Activated CD8-positive, alpha-beta memory T cell treated with anti-CD3 and anti-CD28 coated beads, Interleukin-2, amount 50 U/mL, for 1 hour (primary cell): ENCODE data around the gene LAMA5.

Experiments
- DNase-seq: peaks from one replicate; pipeline ENCODE4 v3.0.0-alpha.2; 2020; ENCODE audit errors: extremely low read depth

LAMA5 gene

DNA sequence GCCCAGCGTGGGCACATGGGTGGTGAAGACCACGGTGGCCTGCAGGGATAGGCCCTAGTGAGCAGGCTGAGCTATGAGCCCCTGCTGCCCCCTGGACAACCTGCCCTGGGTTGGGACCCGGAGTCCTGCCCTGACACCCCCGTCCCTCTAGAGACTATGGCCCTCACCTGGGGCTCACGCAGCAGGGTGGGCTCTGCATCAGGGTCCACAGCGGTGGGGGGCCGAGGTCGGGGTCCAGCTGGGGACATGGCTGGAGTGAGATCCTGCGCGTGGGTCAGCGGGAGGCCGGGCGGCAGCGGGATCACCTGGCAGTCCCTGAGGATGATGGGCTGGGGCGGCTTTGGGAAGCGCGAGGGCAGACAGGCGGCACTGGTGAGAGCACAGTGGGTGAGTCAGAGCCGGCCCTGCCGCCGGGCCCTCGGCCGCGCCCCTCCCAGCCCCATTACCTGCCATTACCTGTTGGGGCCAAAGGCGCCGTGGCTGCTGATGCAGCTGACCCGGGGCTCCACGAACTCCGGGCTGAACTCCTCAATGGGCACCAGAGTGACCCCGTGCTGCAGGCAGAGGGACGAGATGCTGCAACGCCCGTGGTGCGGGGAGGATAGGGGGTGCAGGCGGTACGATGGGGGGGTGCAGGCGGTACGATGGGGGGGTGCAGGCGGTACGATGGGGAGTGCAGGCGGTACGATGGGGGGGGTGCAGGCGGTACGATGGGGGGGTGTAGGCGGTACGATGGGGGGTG lies 36.4 kb downstream of the LAMA5 start:
- no peak for DNase-seq

DNA sequence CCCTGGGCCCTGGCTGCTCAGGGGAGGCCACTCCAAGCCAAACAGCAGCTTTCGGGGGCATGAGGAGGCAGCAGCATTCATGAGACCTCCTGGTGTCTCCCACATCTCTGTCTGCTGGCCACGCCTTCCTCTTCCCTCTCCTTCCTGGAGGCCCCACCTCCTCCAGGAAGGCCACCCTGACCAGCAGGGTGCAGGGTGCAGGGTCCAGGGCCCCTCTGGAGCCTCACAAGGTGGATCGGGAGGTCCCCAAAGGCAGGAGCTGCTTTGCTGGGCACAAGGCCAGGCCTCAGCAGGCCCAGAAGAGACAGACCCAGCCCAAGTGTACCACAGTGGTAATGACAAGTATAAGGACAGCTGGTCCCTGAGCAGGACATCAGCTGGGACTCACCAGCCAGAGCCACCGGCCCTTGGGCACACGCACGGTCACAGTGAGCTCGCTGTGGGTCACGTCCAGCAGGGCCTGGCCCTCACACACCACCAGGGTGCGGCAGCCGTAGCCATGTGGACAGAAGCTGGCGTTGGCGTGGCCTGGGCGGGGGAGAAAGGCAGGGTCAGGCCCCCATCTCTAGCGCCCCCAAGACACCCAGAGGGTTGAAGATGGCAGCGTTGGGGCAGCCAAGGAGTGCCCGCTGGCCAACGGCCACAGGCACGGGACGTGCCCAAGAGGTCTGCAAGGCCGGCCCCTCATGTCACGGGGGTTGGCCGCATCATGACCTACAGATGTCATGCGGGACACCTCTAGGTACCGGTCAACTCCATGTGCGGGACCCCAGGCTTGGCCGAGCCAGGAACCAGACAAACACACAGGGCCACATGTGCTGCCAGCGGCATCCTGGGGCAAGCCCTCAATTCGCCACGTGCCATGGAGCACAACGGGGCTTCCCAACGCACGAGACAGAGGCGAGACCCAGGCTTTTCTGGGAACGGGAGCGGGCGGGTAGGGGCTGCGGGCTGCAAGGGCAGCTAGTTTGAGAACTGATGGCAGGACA lies 37.4 kb downstream of the LAMA5 start:
- DNase-seq, result no peak

DNA sequence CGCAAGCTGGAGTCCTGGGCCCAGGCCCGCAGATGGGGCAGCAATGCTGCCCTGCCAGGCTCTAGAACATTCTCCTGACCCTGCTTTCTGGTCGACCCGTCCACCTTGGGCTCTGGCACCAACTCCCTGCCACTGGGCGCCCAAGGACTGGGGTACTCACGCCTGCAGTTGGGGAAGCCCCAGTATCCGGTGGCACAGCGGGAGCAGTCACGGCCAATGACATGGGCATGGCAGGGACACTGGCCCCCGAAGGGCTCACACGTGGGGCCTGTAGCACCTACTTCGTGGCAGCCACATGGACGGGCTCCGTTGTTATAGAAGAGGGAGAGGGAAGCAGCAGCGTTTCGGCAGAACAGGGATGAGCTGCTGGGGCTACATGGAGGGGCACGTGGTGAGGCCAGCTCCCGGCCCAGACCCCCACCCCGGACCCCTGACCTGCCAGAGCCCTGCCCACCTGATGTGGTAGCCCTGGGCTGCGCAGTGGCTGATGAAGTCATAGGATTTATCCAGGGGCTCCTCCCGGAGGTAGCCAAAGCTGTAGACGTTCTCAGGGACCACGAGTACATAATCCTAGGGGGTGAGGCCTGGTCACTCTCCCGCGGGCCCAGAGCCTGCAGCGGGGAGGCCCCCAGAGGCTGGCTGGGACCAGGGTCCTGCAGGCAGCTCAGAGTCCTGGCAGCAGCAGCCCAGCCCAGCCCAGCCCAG lies 38.3 kb downstream of the LAMA5 start:
- no peak for DNase-seq

DNA sequence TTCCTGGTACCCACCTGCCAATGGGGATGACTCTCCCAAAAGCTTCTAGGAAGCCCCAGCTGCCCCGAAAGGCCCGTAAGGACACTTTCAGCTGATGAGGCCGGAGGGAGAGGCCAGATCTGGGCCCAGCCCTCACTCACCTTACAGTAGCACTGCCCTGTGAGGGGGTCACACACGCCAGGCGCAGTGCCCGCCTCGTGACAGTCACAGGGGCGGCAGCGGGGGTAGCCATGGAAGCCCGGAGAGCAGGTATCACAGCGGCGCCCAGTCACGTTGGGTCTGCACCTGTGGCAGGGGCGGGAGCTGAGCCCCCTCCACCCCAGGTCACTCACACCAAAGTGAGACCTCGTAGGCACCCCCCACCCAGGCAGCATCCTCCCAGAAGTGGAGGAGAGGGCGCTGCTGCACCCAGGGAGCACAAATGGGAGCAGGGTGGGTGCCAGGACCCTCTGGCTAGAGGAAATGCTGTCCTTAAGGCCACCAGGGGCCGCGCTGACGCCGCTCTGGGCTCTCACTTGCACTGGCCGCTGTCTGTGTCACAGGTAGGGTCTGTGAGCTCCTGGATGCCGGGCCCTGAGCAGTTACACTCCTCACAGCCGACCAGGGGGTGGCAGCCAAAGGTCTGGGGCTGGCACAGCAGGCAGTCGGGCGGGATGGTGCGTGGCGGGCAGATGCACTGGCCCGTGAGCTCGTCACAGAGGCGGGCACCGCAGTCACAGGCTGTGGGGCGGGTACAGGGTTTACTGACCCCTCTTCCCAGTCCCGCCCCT lies 39.2 kb downstream of the LAMA5 start:
- DNase-seq, result no peak

DNA sequence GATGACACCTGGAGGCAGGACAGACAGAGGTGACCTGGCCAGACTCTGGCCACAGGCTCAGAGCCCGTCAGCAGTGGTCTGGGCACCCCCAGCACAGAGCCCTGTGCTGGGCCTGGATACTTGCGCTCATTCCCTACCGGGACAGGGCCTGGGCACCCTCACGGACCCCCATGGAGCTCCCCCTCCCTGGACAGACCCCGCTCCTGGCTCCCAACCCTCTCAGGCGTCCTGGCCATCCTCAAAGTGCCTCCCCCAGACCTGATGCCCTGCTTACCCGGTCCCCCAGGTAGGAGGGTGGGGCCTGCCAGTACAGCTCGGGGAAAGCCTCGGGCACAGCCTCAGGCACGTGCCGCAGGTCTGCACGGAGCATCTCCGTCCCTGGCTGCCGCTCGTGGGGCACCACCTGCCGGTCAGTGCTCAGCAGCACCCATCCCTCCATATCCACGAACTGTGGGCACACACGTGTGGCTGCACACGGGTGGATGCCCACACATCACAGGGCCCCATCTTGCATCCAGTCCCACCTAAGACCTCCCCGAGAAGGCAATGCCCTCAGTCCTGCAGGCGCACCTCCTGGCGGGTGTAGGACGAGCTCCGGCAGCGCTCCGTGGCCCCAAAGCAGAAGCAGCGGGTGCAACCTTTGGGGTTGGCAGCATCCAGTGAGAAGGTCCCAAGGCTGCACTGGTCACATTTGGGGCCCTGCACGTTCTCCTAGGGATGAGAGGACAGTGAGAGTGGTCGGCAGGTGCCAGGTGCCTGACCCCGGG lies 40.0 kb downstream of the LAMA5 start:
- no peak for DNase-seq

DNA sequence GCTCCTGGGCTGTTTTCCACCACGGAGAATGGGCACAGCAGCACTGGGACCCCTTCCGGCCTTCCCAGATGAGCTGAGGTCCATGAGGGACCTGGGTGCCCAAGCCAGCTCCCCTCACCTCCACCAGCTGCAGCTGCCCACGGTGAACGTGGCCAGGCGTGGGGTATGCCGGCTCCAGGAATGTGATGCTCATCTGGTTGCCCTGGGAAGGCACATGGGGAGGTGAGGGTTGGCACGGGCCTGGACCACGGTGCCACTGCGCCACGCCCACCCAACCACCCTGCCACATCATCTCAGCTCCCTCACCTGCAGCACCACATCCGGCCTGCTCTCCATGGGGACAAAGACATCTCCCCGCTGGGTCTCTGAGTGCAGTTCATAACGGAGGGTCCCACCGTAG lies 40.6 kb downstream of the LAMA5 start:
- DNase-seq, result no peak

DNA sequence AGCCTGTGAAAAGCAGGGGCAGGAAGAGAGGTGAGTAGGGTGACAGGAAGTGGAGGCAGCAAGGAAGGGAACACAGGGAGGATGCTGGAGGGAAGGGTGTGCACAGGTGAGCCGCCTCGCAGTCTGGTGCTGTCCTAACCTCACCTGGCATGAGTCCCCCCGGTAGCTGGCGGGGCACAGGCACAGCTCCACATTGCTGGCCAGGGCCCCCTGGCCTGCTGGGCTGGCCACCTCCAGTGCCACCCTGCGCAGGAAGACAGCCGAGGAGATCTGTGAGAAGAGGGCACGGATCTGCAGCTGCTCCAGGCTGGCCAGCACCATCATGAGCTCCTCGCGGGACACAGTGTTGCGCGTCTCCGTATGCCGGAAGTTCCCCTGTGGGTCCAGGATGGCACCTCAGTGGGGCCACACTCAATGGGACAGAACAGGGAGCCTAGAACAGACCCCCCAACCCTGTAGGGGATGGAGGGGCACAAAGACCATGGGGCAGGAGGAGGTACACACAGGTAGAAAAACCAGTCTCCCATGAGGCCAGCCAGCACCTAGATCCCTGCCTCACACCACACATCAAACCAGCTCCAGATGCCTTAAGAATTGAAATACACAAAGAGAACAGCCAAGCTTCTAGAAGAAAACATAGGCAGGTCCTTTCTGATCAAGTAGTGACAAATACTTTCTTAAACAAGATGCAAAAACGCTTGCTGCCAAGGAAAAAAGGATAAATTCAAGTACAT lies 41.8 kb downstream of the LAMA5 start:
- no peak for DNase-seq

DNA sequence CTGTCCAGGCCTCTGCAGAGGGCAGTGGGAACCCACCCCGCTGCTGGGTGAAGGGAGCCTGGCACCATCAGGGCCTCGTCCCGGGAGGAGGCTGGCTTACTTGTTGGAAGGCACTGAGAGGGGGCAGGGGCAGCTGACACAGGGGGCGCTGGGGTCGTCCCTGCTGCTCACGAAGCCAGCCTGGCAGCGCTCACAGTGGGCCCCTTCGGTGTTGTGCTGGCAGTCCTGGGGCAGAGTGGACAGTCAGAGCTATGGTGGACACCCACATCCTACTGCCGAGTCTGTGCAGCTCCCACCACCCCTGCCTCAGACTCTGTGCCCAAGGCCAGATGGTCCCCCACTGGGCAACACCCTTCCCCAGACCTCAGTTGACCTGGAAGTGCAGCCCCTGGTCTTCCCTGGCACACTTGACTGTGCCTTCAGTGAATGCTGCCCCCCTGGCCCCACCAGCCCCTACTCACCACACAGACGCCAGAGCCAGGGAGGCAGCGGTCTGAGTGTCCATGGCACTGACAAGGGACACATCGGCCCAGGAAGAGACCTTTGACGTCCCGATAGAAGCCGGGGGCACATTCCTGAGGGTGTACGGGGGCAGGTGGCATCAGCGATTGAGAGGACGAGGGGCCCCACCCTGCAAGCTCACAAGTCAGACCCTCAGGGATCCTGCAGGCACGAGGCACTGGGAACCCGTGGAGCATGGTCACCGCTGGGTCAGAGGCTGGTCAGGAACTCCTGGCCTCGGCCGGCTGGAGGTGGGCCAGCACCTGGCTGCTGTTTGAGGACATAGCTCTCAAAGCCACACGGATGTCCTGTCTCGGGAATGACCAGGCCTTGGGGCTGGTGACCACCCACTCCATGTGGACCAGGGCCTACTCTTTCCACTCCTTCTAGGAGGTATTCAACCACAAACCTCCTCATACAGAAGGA lies 42.9 kb downstream of the LAMA5 start:
- DNase-seq, result no peak

DNA sequence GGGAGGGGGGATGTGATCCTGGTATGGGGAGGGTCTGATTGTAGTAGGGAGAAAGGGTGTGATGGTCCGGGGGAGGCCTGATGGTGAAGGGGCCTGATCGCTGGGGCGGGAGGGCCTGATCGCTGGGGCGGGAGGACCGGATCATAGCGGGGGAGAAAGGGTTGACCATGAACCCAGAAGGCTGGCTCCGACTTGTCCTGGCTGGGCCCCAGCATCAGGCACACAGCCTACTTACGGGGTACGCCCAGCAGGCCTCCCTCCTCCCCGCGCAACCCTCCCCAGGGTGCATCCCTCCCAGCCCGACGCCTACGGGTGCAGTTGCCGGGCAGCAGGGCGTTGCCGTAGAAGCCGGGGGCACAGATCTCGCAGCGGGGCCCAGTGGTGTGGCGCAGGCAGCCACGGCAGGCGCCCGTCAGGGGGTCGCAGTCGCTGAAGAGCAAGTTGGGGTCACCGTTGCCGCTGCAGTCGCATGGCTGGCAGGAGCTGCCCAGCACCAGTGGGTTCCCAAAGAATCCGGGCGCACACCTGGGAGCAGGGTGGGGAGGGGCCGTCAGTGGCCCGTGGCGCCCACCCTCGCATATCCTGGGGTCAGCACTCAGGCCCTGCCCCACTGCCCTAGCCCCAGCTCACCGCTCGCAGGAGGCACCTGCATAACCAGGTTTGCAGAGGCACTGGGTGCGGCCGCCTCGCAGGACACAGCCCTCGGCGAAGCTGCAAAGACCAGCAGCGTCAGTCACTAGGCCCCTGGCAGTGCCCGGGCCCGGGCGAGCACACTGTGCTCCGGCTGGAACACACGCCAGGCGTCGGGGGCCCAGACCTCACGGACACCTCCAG lies 43.7 kb downstream of the LAMA5 start:
- DNase-seq, result no peak

DNA sequence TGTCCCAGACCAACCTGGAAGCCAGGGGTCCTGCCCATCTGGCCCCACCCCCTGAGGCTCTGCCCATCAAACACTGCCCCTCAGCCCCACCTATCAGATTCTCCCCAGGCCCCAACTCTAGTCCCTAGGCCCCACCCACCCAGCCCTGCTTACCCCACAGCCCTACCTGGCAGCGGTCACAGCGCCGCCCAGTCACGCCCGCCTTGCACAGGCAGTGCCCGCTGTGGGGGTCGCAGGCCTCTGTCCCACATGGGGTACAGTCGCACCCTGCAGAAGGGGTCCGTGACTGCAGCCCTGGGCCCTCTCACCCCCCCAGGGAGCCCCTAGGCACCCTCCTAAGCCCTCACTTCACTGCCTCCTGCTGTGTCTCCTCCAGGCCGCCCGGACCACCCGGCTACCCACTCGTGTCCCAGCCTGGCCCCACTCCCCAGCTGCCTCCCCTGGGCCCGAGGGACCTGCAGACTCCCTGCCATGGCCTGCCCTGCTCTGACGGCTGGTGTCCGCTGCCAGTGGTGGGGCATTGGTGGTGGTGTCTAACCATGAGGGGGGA lies 44.5 kb downstream of the LAMA5 start:
- DNase-seq, result no peak

DNA sequence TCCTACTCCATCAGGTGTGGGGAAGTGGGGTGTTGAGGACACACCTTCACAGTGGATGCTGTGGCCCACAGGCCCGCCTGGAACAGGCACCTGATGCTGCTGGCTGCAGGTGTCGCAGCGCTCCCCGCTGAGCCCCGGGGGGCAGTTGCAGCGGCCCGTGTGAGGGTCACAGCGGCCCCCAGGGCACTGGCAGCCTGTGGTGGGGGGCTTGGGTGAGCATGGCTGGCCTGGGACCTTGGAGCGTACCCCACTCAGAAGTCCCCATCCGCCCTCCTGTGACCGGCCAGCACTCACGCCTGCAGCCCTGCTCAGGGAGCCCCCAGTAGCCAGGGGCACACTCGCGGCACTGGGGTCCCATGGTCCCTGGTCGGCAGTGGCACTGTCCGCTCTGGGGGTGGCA lies 45.1 kb downstream of the LAMA5 start:
- no peak for DNase-seq

DNA sequence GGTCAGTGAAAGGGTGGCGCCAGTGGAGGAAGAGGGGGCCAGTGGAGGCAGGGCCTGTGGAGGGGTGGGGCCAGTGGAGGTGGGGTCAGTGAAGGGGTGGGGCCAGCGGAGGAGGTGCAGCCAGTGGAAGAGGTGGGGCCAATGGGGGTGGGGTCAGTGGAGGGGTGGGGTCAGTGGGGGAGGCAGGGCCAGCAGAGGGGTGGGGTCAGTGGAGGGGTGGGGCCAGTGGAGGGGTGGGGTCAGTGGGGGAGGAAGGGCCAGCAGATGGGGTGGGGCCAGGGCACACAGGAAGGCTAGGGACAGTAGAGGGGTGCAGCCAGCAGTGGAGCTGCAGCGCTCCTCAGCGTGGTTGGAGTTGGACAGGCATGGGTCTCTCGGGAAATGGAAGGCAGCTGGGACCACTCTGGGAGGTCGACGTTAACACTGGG lies 45.6 kb downstream of the LAMA5 start:
- DNase-seq, result no peak

DNA sequence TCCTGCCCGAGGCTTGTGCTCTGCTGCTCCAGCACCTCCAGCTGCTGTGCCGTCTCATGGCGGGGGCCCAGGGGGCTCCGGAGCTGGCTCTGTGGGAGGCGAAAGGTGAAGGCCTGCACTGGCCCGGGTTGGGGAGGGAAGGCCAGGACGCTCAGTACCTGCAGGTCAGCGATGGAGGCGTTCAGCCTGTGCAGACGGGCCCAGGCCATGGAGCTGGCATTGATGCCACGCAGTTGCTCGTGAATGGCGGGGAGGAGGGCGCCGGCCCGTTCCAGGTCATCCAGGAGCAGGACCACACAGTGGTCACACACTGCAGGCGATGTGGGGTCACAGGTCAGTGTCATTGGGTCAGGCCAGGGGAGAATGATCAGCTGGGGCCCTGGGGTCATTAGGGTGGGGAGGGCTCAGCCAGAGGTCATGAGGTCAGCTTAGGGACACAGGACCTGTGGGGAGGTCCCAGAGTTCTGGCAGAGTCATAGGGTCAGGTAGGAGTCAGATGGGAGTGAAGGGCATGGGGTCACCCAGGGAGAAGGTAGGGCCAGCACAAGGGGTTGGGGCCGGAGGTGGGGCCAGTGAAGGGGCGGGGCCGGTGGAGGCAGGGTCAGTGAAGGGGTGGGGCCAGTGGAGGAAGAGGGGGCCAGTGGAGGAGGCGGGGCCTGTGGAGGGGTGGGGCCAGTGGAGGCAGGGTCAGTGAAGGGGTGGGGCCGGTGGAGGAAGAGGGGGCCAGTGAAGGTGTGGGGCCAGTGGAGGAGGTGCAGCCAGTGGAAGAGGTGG lies 46.3 kb downstream of the LAMA5 start:
- DNase-seq, result no peak

DNA sequence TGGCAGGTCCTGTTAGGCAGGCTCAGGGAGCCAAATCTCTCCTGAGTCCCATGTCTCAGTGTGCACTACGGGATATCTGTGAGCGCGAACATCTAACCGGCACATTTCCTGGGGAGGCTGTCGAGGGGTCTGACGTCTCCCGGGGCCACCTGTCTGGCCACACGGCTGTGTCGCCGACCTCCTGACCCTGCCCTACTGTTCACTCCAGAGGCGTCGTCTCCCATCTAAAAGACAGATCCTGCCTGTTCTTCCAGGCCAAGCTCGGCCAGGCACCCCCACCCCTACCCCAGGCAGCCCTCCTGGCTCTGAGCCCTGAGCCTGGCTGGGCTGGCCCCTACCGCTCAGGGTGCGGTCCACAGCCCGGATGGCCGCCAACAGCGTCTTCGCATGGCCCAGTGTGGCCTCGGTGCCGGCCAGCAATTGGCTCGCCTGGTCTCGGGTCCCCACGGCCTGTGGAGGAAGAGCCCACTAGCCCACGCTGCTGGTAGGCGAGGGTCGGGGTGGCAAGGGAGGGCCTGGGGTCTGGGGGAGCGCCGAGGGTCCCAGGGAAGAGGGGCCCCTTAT lies 47.7 kb downstream of the LAMA5 start:
- DNase-seq, result no peak

DNA sequence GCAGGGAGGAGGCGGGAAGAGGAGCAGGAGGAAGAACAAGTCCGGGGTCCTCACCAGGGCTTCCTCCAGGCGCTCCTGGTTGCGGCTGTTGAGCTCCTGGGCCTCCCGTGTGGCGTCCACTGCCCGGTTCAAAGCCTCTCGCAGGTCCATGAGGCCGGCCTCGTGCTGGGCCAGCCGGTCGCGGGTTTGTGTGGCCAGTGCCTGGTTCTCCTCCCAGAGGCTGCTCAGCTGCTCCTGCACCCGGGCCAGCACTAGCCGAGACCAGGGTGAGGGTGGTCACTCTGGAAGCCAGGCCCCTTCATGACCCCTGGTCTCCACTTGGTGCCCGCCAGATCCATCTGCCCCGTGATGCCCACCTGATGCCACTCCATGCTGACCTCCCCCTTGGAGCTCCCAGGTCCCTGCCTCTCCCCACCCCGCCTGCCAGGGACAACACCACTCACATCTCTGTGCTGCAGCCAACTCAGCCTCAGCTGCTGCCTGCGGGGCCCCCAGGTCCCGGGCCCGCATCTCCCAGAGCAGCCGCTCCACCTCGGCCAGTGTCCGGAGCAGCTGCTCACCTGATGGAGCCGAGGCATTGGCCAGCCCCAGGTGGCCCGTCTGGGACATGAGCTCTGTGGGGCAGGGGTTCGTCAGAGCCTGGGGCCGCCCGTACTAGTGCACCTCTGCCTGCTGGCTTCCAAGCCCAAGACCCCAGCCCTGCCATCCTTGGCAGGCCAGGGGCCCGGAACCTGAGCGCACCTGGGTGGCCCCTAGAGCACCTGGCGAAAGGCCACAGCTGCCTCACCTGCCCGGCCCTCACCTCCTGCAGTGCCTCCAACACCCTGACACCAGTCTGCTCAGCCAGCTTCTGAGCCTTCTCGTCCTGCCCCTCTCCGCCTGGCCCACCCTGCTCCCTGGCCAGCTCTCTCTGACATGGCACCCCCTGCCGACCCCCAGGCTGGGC lies 48.4 kb downstream of the LAMA5 start:
- no peak for DNase-seq
